Uterus (tissue), 2 donors: Measurements from ENCODE around the gene TBX21.

Source experiments
- CTCF ChIP-seq, 4 experiments: fragments of 200-600 bp in 2 of 4; fragments of 450-650 bp in 2 of 4; sonication (generic) in 2 of 4; IDR thresholded peaks; one replicate each; pipeline ENCODE4 v1.5.1; 2016 to 2019; ENCODE audit warnings: antibody characterized with exemption in 4 of 4, mild to moderate bottlenecking in 2 of 4, moderate library complexity in 1 of 4
- POLR2A ChIP-seq, 2 donors: fragments of 450-650 bp; IDR thresholded peaks; one replicate each; pipeline ENCODE4 v1.6.1; 2016; ENCODE audit warnings: antibody characterized with exemption in 2 of 2, mild to moderate bottlenecking in 1 of 2, moderate library complexity in 1 of 2

- TF ChIP-seq CTCF (IDR thresholded peaks at IDR 0.05) (no peak), POLR2A (IDR thresholded peaks at IDR 0.05) (no peak)
Measured at GRCh38 chr17:47745037-47745380, 12.0 kb downstream of the TBX21 start.
